GM08714 (cell line): Measurements from ENCODE around the gene ALG9.

Experiments
- H3K4me3 ChIP-seq: fragments of 200-500 bp; sonication (Bioruptor generic); 2 replicates; pipeline ENCODE4 v1.5.1; 2014; ENCODE audit warnings: mild to moderate bottlenecking, low read length, inconsistent platforms
- ZNF274 ChIP-seq: IDR thresholded peaks from 2 replicates; pipeline ENCODE4 v1.6.1; 2012; ENCODE audit warnings: mild to moderate bottlenecking, low read depth, low read length

ALG9 gene

GRCh38 chr11:111851636-111852035 is 19.7 kb downstream of the ALG9 start:
- H3K4me3 ChIP-seq, result no peak overlapping the region
- TF ChIP-seq ZNF274, result no peak

- TF ChIP-seq ZNF274, result no peak
- H3K4me3 ChIP-seq, result no peak overlapping the region
Observed at GRCh38 chr11:111851067-111851466, 20.3 kb downstream of the ALG9 start.

GRCh38 chr11:111849631-111850030 is 21.8 kb downstream of the ALG9 start:
- H3K4me3 ChIP-seq, result no peak overlapping the region
- no peak for TF ChIP-seq ZNF274

GRCh38 chr11:111846636-111847035 is 24.7 kb downstream of the ALG9 start:
- no peak overlapping the region for H3K4me3 ChIP-seq
- no peak for TF ChIP-seq ZNF274

GRCh38 chr11:111846063-111846462 is 25.3 kb downstream of the ALG9 start:
- no peak overlapping the region for H3K4me3 ChIP-seq
- TF ChIP-seq ZNF274, result no peak

GRCh38 chr11:111845276-111846028 is 25.9 kb downstream of the ALG9 start:
- H3K4me3 ChIP-seq, result no peak overlapping the region
- TF ChIP-seq ZNF274, result no peak

- TF ChIP-seq ZNF274, result no peak
- H3K4me3 ChIP-seq, result no peak overlapping the region
Observed at GRCh38 chr11:111843661-111844060, 27.7 kb downstream of the ALG9 start.

GRCh38 chr11:111841370-111842053 is 29.9 kb downstream of the ALG9 start:
- no peak overlapping the region for H3K4me3 ChIP-seq
- no peak for TF ChIP-seq ZNF274

GRCh38 chr11:111840143-111840542 is 31.2 kb downstream of the ALG9 start:
- H3K4me3 ChIP-seq, result no peak overlapping the region
- TF ChIP-seq ZNF274, result no peak

GRCh38 chr11:111838054-111838453 is 33.3 kb downstream of the ALG9 start:
- H3K4me3 ChIP-seq, result no peak overlapping the region
- TF ChIP-seq ZNF274, result no peak

GRCh38 chr11:111837366-111837891 is 34.0 kb downstream of the ALG9 start:
- no peak for TF ChIP-seq ZNF274

GRCh38 chr11:111836721-111837120 is 34.7 kb downstream of the ALG9 start:
- no peak overlapping the region for H3K4me3 ChIP-seq
- no peak for TF ChIP-seq ZNF274

More at GRCh38 chr11:111837366-111837891, 34.0 kb downstream of the ALG9 start:
- H3K4me3 ChIP-seq, result peak overlapping the region; percentile 36; the same call in 1 of the 2 replicates

- no peak overlapping the region for H3K4me3 ChIP-seq
- no peak for TF ChIP-seq ZNF274
Observed at GRCh38 chr11:111836162-111836561, 35.2 kb downstream of the ALG9 start.

GRCh38 chr11:111835665-111836064 is 35.7 kb downstream of the ALG9 start:
- no peak overlapping the region for H3K4me3 ChIP-seq
- no peak for TF ChIP-seq ZNF274
